SK-N-SH treated with all-trans-retinoic acid at 6 μM for 48 hours (cell line): Measurements from ENCODE around the gene TUBA1C.

Experiments
- ARNTL ChIP-seq: fragments of 450-650 bp; formaldehyde crosslinking; IDR thresholded peaks from 2 replicates; pipeline ENCODE4 v1.5.0; 2020; ENCODE audit warnings: low read depth, mild to moderate bottlenecking, moderate library complexity, borderline replicate concordance
- GLIS3 ChIP-seq: fragments of 250-450 bp; sonication (Bioruptor Pico); IDR thresholded peaks from 2 replicates; pipeline ENCODE4 v1.5.0; 2020; ENCODE audit warnings: mild to moderate bottlenecking, moderate library complexity
- ZFP3 ChIP-seq: fragments of 250-450 bp; sonication (Bioruptor Pico); IDR thresholded peaks from 2 replicates; pipeline ENCODE4 v1.5.0; 2020; ENCODE audit warnings: mild to moderate bottlenecking, moderate library complexity
- ZFP30 ChIP-seq: fragments of 450-650 bp; formaldehyde crosslinking; IDR thresholded peaks from 2 replicates; pipeline ENCODE4 v1.5.0; 2022; ENCODE audit warnings: mild to moderate bottlenecking, moderate library complexity
- ZNF565 ChIP-seq: fragments of 450-650 bp; formaldehyde crosslinking; conservative IDR thresholded peaks from 2 replicates; pipeline ENCODE4 v1.5.0; 2020; ENCODE audit warnings: low read depth, mild to moderate bottlenecking, moderate library complexity
- ZNF70 ChIP-seq: fragments of 450-650 bp; formaldehyde crosslinking; IDR thresholded peaks from 2 replicates; pipeline ENCODE4 v1.5.0; 2020; ENCODE audit warnings: mild to moderate bottlenecking, moderate library complexity

DNA sequence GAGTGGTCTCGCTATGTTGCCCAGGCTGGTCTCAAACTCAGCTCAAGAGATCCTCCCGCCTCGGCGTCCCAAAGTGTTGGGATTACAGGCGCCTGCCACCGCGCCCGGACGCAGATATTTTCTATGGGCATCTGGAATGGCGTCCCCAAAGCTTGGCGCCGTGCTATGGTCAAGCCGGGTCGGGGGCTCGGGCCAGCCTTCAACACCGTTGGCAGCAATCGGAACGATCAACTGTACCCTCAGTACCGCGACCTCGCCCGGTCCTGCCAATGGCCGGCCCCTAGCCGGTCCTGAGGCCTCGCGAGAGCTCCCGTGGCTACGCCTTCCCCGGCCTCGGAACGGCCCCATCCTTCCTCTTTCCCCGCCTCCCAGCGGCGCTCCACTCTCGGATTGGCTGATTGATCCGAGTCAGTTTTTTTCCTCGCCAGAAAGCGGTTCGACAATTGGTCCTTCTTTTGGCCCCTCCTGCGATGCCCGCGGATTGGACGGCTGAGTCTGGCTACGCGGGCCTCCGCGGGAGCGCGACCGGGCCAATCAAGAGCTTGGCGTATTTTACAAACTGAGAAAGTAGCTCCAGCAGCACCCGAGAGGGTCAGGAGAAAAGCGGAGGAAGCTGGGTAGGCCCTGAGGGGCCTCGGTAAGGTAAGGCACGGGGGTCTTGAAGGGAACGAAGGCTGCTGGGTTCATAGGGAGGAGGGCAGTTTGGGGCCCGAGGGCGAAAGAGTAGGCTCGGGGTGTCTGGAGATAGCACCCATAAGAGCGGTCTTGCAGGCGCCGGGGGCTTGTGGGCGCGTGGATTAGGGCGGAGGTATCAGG lies 58.0 kb downstream of the TUBA1C start, which contains the start of gene TROAP:
- TF ChIP-seq ZFP3 (CRISPR knock-in tag), result no peak
- no peak for TF ChIP-seq GLIS3 (CRISPR knock-in tag)
- TF ChIP-seq ZNF565 (CRISPR knock-in tag), result no peak
- TF ChIP-seq ZFP30 (CRISPR knock-in tag), result no peak
- TF ChIP-seq ZNF70 (CRISPR knock-in tag), result no peak
- no peak for TF ChIP-seq ARNTL
